ENCODE results near the gene ERH.

DNA sequence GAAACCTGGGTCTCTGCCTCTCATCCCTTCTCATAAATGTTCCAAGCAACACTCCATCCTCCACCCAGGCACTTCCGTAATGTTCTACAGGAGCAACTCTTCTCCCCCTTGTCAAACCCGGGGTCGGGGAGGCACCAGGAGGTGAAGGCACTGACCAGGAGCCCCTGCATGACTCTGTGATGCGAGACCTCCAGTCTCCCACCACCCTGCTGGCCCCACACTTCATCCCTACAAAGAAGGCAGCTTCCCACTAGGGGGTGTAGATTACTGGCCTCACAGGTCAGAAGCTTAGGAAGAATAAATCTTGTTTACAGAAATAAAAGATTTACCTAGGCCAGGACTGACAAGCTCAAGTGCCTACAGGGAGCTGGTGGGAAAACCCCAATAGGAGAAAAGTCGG lies 47.2 kb downstream of the ERH start:
- TF ChIP-seq POLR2AphosphoS5 (IDR thresholded peaks at IDR 0.05) (no peak), POLR2A (IDR thresholded peaks at IDR 0.05) (no peak), EP300 (IDR thresholded peaks at IDR 0.05) (no peak)
- TF ChIP-seq, protein P1, sequence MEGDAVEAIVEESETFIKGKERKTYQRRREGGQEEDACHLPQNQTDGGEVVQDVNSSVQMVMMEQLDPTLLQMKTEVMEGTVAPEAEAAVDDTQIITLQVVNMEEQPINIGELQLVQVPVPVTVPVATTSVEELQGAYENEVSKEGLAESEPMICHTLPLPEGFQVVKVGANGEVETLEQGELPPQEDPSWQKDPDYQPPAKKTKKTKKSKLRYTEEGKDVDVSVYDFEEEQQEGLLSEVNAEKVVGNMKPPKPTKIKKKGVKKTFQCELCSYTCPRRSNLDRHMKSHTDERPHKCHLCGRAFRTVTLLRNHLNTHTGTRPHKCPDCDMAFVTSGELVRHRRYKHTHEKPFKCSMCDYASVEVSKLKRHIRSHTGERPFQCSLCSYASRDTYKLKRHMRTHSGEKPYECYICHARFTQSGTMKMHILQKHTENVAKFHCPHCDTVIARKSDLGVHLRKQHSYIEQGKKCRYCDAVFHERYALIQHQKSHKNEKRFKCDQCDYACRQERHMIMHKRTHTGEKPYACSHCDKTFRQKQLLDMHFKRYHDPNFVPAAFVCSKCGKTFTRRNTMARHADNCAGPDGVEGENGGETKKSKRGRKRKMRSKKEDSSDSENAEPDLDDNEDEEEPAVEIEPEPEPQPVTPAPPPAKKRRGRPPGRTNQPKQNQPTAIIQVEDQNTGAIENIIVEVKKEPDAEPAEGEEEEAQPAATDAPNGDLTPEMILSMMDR (IDR thresholded peaks at IDR 0.05), result no peak
